Measurements from ENCODE around the gene KIAA0513.

The KIAA0513 gene

GRCh38 chr16:85094176-85094805 is 66.7 kb downstream of the KIAA0513 start:
- Histone ChIP-seq H3K4me3 (ENCODE audit: low read depth in 1 of 2, low read length in 1 of 2) (no peak overlapping the region), H3K36me3 (peaks cover 23% of the 10 kb centered on the region), H3K4me1 (ENCODE audit: control insufficient read depth in 1 of 2, insufficient read depth in 1 of 2, low read depth in 1 of 2, low read length in 1 of 2) (peaks cover 5 to 11% of the 10 kb centered on the region in 2 experiments), H3K27ac (no peak overlapping the region), H3K9me3 (no peaks in the 10 kb centered on the region), H3K27me3 (peaks cover 24% of the 10 kb centered on the region)
- no peak for TF ChIP-seq CTCF (IDR thresholded peaks at IDR 0.05)

DNA sequence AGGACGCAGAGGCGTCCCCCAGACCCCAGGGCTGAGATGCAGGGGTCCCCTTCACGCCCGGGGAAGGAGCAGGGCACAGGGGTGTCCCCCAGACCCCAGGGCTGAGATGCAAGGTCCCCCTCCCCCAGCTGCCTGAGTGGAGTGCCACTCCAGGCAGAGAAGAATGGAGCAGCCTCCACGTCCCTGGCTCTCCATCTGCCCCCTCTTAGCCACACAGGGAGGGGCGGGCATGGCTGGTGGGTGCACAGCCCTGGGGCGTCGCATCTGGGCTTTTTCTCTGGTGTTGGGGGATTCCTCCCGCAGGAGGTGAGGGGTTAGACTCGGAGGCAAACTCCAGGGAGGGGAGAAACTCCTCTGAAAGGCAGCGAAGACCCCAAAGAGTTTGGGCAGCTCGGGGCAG is 67.2 kb downstream of the KIAA0513 start:
- TF ChIP-seq CTCF (IDR thresholded peaks at IDR 0.05), result no peak
- Histone ChIP-seq H3K27me3 (peaks cover 24% of the 10 kb centered on the region), H3K36me3 (peaks cover 18% of the 10 kb centered on the region), H3K4me1 (ENCODE audit: control insufficient read depth in 1 of 2, insufficient read depth in 1 of 2, low read depth in 1 of 2, low read length in 1 of 2) (peaks cover 5 to 11% of the 10 kb centered on the region in 2 experiments), H3K9me3 (no peaks in the 10 kb centered on the region), H3K27ac (no peak overlapping the region), H3K4me3 (ENCODE audit: low read depth in 1 of 2, low read length in 1 of 2) (no peak overlapping the region)

- Histone ChIP-seq H3K27ac (no peak overlapping the region), H3K4me1 (ENCODE audit: control insufficient read depth in 1 of 2, insufficient read depth in 1 of 2, low read depth in 1 of 2, low read length in 1 of 2) (no peaks in the 10 kb centered on the region), H3K36me3 (no peaks in the 10 kb centered on the region), H3K9me3 (no peaks in the 10 kb centered on the region), H3K4me3 (ENCODE audit: low read depth in 1 of 2, low read length in 1 of 2) (no peak overlapping the region), H3K27me3 (peaks cover 24% of the 10 kb centered on the region)
- no peak for TF ChIP-seq CTCF (IDR thresholded peaks at IDR 0.05)
Measured at GRCh38 chr16:85096921-85097320, 69.3 kb downstream of the KIAA0513 start.

- Histone ChIP-seq H3K9me3 (no peaks in the 10 kb centered on the region), H3K27ac (no peak overlapping the region), H3K27me3 (peaks cover 39% of the 10 kb centered on the region), H3K36me3 (no peaks in the 10 kb centered on the region), H3K4me3 (ENCODE audit: low read depth in 1 of 2, low read length in 1 of 2) (no peak overlapping the region), H3K4me1 (ENCODE audit: control insufficient read depth in 1 of 2, insufficient read depth in 1 of 2, low read depth in 1 of 2, low read length in 1 of 2) (no peaks in the 10 kb centered on the region)
- no peak for TF ChIP-seq CTCF (IDR thresholded peaks at IDR 0.05)
Measured at GRCh38 chr16:85098565-85098964, 71.0 kb downstream of the KIAA0513 start.

DNA sequence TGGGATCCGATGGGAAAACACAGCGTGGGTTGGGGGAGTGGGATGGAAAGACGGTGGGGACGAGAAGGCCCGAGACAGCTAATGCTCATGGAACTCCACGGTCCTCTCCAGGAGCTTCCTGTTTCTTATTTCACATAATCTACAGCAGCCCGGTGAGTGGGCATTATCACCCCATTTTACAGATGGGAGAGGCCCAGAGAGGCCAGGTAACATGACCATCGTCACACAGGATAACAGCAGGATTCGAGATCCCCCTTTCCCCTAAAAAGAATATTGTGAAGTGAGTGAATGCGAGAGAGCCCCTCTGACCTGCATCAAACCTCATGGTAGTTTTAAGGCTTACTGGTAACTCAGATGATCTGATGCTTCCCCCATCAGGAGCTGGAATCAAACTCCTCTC is 72.7 kb downstream of the KIAA0513 start:
- TF ChIP-seq CTCF (IDR thresholded peaks at IDR 0.05), result no peak
- Histone ChIP-seq H3K9me3 (no peaks in the 10 kb centered on the region), H3K4me1 (ENCODE audit: control insufficient read depth in 1 of 2, insufficient read depth in 1 of 2, low read depth in 1 of 2, low read length in 1 of 2) (peaks cover 0 to 5% of the 10 kb centered on the region in 2 experiments)

More for the DNA sequence above, 72.7 kb downstream of the KIAA0513 start:
- Histone ChIP-seq H3K27ac (no peak overlapping the region), H3K27me3 (peaks cover 47% of the 10 kb centered on the region), H3K36me3 (no peaks in the 10 kb centered on the region), H3K4me3 (ENCODE audit: low read depth in 1 of 2, low read length in 1 of 2) (no peak overlapping the region)
